Activated B cell treated with CpG ODN at 0.5 μM for 24 hours (primary cell): ENCODE measurements around the gene STOX1. TPM values are rescaled to one million over a fixed set of nuclear protein-coding genes. Genes with fewer than 3 reads are reported as not detected.
"Not testable (repeated sequence)": the region's sequence is repeated elsewhere in the genome, so short reads cannot be mapped to it uniquely, and the experiment has no call there.

ENCODE experiments used
- ATAC-seq: fragments of 200-7000 bp; cut with Tn5 transposase; one replicate; pipeline ENCODE4 v1.10.0; 2021; ENCODE audit warnings: low read depth, mild to moderate bottlenecking, moderate library complexity
- CTCF ChIA-PET: fragments of 350-600 bp; sonication (Branson Sonifier 250); formaldehyde crosslinking; loops from one replicate; lab custom pipeline; 2021; ENCODE audit warnings: antibody characterized with exemption; lab: Charles Lee
- POLR2A ChIA-PET: fragments of 350-600 bp; sonication (Branson Sonifier 250); formaldehyde crosslinking; loops from one replicate; lab custom pipeline; 2021; ENCODE audit warnings: antibody characterized with exemption; lab: Charles Lee
- DNase-seq: peaks from one replicate; pipeline ENCODE4 v3.0.0; 2022
- H3K27ac Mint-ChIP-seq: one replicate; pipeline ENCODE4 v1.8.0; 2020; ENCODE audit warnings: mixed read lengths
- H3K27me3 Mint-ChIP-seq: one replicate; pipeline ENCODE4 v1.8.0; 2021; ENCODE audit warnings: mixed read lengths
- H3K36me3 Mint-ChIP-seq: one replicate; pipeline ENCODE4 v1.8.0; 2021; ENCODE audit warnings: low read depth, mixed read lengths
- H3K4me1 Mint-ChIP-seq: one replicate; pipeline ENCODE4 v1.8.0; 2021; ENCODE audit warnings: mixed read lengths
- H3K4me3 Mint-ChIP-seq: one replicate; pipeline ENCODE4 v1.8.0; 2020; ENCODE audit warnings: mild to moderate bottlenecking, mixed read lengths
- H3K9me3 Mint-ChIP-seq: one replicate; pipeline ENCODE4 v1.8.0; 2020; ENCODE audit warnings: mixed read lengths
- intact Hi-C: fragments of 100-400 bp; cut with micrococcal nuclease; formaldehyde crosslinking; loops from one replicate; pipeline ENCODE4 v1.15.1; 2024
- total RNA-seq: library from RNA; stranded (reverse); gene quantifications from 2 replicates; pipeline ENCODE4 v1.2.3, GENCODE V29; 2022
- TF ChIP-seq, protein P1 (sequence below): fragments of 200-600 bp; IDR thresholded peaks from one replicate; pipeline ENCODE4 v1.8.0; 2022; ENCODE audit warnings: antibody characterized with exemption, mild to moderate bottlenecking

The STOX1 gene
- total RNA-seq, 1 donor from 2014 or later, result 0.16 TPM

DNA sequence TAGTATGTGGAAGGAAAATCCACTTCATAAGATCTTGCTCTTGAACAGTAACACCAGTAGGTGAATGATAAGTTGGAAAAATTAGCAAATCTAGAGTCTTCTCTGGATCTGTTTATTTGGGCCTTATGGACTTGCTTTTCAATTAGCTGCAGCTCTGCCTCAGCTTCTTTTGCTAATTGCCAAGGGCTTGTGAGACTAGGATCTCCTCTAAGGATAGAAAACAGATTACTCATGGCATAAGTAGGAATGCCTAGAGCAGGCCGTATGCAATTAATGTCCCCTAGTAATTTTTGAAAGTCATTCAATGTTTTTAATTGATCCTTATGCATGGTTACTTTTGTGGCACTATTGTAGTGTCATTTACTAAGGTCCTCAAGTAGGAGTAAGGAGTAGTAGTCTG is 37.3 kb downstream of the STOX1 start:
- CTCF ChIA-PET, result no interaction called here
- Mint-ChIP-seq H3K9me3 (peaks cover 28% of the 10 kb centered on the region), H3K4me3 (no peak overlapping the region), H3K4me1 (no peaks in the 10 kb centered on the region), H3K27ac (no peak overlapping the region), H3K27me3 (no peaks in the 10 kb centered on the region), H3K36me3 (no peaks in the 10 kb centered on the region)
- POLR2A ChIA-PET, result no interaction called here
- ATAC-seq (no peak), DNase-seq (no peak)
- TF ChIP-seq, protein P1, sequence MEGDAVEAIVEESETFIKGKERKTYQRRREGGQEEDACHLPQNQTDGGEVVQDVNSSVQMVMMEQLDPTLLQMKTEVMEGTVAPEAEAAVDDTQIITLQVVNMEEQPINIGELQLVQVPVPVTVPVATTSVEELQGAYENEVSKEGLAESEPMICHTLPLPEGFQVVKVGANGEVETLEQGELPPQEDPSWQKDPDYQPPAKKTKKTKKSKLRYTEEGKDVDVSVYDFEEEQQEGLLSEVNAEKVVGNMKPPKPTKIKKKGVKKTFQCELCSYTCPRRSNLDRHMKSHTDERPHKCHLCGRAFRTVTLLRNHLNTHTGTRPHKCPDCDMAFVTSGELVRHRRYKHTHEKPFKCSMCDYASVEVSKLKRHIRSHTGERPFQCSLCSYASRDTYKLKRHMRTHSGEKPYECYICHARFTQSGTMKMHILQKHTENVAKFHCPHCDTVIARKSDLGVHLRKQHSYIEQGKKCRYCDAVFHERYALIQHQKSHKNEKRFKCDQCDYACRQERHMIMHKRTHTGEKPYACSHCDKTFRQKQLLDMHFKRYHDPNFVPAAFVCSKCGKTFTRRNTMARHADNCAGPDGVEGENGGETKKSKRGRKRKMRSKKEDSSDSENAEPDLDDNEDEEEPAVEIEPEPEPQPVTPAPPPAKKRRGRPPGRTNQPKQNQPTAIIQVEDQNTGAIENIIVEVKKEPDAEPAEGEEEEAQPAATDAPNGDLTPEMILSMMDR, result no peak
- intact Hi-C loops, result no loop called here

DNA sequence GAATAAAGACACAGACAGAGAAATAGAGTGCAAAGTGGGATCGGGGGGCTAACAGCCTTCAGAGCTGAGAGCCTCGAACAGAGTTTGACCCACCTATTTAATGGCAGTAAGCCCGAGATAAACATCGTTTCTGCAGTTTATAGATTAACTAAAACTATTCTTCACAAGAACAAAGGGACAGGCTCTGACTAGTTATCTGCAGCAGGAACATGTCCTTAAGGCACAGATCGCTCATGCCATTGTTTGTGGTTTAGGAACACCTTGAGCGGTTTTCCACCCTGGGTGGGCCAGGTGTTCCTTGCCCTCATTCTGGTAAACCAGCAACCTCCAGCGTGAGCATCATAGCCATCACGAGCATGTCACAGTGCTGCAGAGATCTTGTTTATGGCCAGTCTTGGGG is 40.8 kb downstream of the STOX1 start:
- H3K4me1 Mint-ChIP-seq, POLR2A ChIA-PET, CTCF ChIA-PET, DNase-seq, H3K9me3 Mint-ChIP-seq, intact Hi-C loops, ATAC-seq, H3K36me3 Mint-ChIP-seq, H3K27me3 Mint-ChIP-seq, H3K4me3 Mint-ChIP-seq, H3K27ac Mint-ChIP-seq: not testable (repeated sequence)

DNA sequence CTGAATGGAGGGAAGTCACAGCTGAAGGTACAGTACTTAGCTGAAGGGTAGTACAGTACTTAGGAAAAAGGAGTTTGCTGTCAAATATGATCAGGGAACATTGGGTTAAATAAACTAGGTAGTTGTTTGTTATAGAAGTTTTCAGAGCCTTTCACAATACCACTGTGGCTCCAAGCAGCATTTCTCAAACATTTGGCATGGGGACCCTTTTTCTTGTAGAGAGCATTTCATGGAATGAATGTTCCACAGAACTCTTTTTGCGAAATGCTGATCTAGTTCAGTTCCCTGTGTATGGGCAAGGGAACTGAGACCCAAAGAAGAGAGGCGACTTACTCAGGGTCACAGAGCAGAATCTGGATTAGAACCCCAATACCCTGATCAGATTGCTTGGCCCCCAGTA is 42.3 kb downstream of the STOX1 start:
- DNase-seq (no peak), ATAC-seq (no peak)
- TF ChIP-seq, protein P1, result no peak
- intact Hi-C loops, result no loop called here
- Mint-ChIP-seq H3K27me3 (no peaks in the 10 kb centered on the region), H3K4me1 (no peaks in the 10 kb centered on the region), H3K4me3 (no peak overlapping the region), H3K36me3 (no peaks in the 10 kb centered on the region), H3K27ac (no peak overlapping the region), H3K9me3 (no peaks in the 10 kb centered on the region)
- ChIA-PET CTCF (no interaction called here), POLR2A (no interaction called here)

DNA sequence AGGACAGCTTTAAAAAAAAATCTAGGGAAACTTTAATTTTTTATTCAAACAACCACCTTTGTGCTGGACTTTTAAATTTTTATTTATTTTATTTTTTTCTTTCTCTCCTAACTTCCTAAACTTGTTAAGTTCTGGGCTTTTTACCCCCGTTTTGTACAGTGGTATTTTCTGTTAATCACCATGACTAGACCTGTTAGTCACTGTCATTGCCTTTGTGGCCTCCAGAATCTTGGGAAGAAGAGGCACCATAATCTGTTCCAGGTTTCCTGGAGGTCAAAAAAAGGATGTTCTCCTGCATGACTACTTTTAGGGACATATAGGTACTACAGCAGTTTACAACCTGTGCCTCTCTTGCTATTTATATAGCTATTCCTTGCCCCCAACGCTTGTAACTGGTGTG is 42.7 kb downstream of the STOX1 start:
- intact Hi-C loops, result no loop called here
- no peaks in the 10 kb centered on the region for H3K9me3 Mint-ChIP-seq
- POLR2A ChIA-PET, result no interaction called here
- ATAC-seq (no peak), DNase-seq (no peak)
- H3K27me3 Mint-ChIP-seq, result no peaks in the 10 kb centered on the region
- H3K4me1 Mint-ChIP-seq, result no peaks in the 10 kb centered on the region
- TF ChIP-seq, protein P1, result no peak
- no peak overlapping the region for H3K27ac Mint-ChIP-seq
- CTCF ChIA-PET, result no interaction called here
- H3K36me3 Mint-ChIP-seq, result no peaks in the 10 kb centered on the region
- no peak overlapping the region for H3K4me3 Mint-ChIP-seq

DNA sequence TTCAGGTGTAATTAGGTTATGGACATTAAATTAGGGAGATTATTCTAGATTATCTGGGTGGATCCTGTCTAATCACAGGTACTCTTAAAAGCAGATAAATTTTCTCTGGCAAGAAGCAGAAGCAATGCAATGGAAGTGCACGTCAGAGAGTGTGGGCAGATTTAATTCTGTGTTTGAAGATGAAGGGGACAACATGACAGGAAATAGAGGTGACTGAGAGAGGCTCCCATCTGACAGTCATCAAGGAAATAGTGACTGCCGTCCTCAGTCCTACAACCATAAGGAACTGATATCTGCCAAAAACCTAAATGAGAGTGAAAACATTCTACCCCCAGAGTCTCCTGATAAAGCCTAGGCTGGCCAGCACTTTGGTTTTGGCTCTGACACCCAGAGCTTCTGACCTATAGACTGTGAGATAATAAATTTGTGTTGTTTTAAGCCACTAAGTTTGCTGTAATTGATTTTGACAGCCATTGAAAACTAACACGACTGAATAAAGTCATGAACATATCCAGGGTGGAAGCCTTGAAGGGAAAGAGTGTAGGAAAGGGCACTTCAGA is 43.3 kb downstream of the STOX1 start:
- no peaks in the 10 kb centered on the region for H3K4me1 Mint-ChIP-seq
- H3K4me3 Mint-ChIP-seq, result no peak overlapping the region
- no peaks in the 10 kb centered on the region for H3K27me3 Mint-ChIP-seq
- DNase-seq, result no peak
- ChIA-PET POLR2A (no interaction called here), CTCF (no interaction called here)
- no peak overlapping the region for H3K27ac Mint-ChIP-seq
- intact Hi-C loops, result no loop called here
- H3K36me3 Mint-ChIP-seq, result no peaks in the 10 kb centered on the region
- H3K9me3 Mint-ChIP-seq, result no peaks in the 10 kb centered on the region
- ATAC-seq, result no peak
- TF ChIP-seq, protein P1, result no peak

DNA sequence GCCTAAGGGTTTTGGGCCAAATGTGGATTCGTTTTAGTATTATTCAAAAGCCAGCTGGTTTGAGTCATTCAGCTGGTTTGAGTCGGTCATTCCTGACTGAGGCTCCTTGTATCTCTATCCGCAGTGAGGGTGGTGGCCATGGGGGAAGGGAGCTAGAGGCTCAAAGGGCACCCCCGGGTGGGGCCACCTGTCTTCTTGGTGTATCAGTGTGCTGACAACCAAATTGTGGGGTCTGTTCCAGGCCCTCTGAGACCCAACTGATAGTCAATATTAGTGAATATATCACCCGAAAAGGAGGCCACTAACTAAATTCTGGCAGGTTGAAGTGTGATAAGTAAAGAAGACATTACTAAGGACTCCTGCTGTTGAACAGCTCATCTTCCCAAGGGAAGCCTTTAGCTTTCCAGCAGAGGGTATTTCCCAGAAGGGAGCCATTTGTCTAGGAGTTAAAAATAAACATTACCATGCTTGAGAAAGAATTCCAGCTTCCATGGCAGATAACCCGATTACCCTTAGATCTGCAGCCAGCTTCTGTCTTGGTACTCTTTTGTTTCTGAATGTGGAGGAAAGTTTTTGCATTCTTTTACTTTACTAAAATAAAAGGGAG is 43.9 kb downstream of the STOX1 start:
- no peaks in the 10 kb centered on the region for H3K9me3 Mint-ChIP-seq
- H3K36me3 Mint-ChIP-seq, result no peaks in the 10 kb centered on the region
- no peaks in the 10 kb centered on the region for H3K4me1 Mint-ChIP-seq
- intact Hi-C loops, result no loop called here
- ChIA-PET CTCF (no interaction called here), POLR2A (no interaction called here)
- no peak for ATAC-seq
- TF ChIP-seq, protein P1, result no peak
- no peaks in the 10 kb centered on the region for H3K27me3 Mint-ChIP-seq
- no peak overlapping the region for H3K27ac Mint-ChIP-seq
- H3K4me3 Mint-ChIP-seq, result no peak overlapping the region
- DNase-seq, result no peak
